ENCODE data around the gene RPS27L. TPM values are rescaled to one million over a fixed set of nuclear protein-coding genes. Genes with fewer than 3 reads are reported as not detected.

The RPS27L gene
- total and polyA plus RNA-seq, 2 donors (not counting 1 experiment from before 2014, with no cell fraction given), result 481 to 482 TPM

GRCh38 chr15:63178034-63178433, 20.8 kb upstream of the RPS27L start:
- H3K79me2 ChIP-seq (ENCODE audit: control insufficient read depth, insufficient read depth, low read length), result no peaks in the 10 kb centered on the region
- H3K4me2 ChIP-seq (ENCODE audit: extremely low read depth, insufficient read depth, low read length), result no peak overlapping the region
- peak overlapping the region; percentile 43 for H2AFZ ChIP-seq (ENCODE audit: low read length)
- H3K27ac ChIP-seq (ENCODE audit: insufficient read depth, low read length), result no peak overlapping the region
- no peaks in the 10 kb centered on the region for H3K4me1 ChIP-seq (ENCODE audit: control insufficient read depth, extremely low read depth, insufficient read depth, low read length)
- no peak for DNase-seq (ENCODE audit: low read depth in 2 of 2)
- H3K9me3 ChIP-seq (ENCODE audit: control insufficient read depth, insufficient read depth, low read depth, low read length), result no peaks in the 10 kb centered on the region
- no peak overlapping the region for H3K4me3 ChIP-seq (replicated peaks in 1 of 4; ENCODE audit: control extremely low read depth in 1 of 4, insufficient read depth in 1 of 4, low read depth in 3 of 4, low read length in 4 of 4)
- H4K20me1 ChIP-seq (ENCODE audit: control insufficient read depth, extremely low read depth, insufficient read depth, low read length), result no peaks in the 10 kb centered on the region
- no peak overlapping the region for H3K9ac ChIP-seq (ENCODE audit: insufficient read depth, low read length)
- no peak for TF ChIP-seq EZH2 (IDR thresholded peaks at IDR 0.05; ENCODE audit: low read length, missing control alignments)
- TF ChIP-seq CTCF (conservative IDR thresholded peaks at IDR 0.05 in 1 of 2, IDR thresholded peaks at IDR 0.05 in 1 of 2; ENCODE audit: low read depth in 1 of 2, low read length in 2 of 2), result no peak
- no peaks in the 10 kb centered on the region for H3K27me3 ChIP-seq (ENCODE audit: control insufficient read depth, insufficient read depth, low read length)
- H3K36me3 ChIP-seq (ENCODE audit: control insufficient read depth, insufficient read depth, low read length), result no peaks in the 10 kb centered on the region

- peak in 1 of 2 donors; percentile 71 for DNase-seq (ENCODE audit: low read depth in 2 of 2)
- H3K4me2 ChIP-seq (ENCODE audit: extremely low read depth, insufficient read depth, low read length), result no peak overlapping the region
- no peaks in the 10 kb centered on the region for H3K79me2 ChIP-seq (ENCODE audit: control insufficient read depth, insufficient read depth, low read length)
- TF ChIP-seq EZH2 (IDR thresholded peaks at IDR 0.05; ENCODE audit: low read length, missing control alignments) (no peak), CTCF (conservative IDR thresholded peaks at IDR 0.05 in 1 of 2, IDR thresholded peaks at IDR 0.05 in 1 of 2; ENCODE audit: low read depth in 1 of 2, low read length in 2 of 2) (no peak)
- H3K36me3 ChIP-seq (ENCODE audit: control insufficient read depth, insufficient read depth, low read length), result no peaks in the 10 kb centered on the region
- H3K4me3 ChIP-seq (replicated peaks in 1 of 4; ENCODE audit: control extremely low read depth in 1 of 4, insufficient read depth in 1 of 4, low read depth in 3 of 4, low read length in 4 of 4), result no peak overlapping the region
- no peaks in the 10 kb centered on the region for H3K27me3 ChIP-seq (ENCODE audit: control insufficient read depth, insufficient read depth, low read length)
- no peaks in the 10 kb centered on the region for H3K9me3 ChIP-seq (ENCODE audit: control insufficient read depth, insufficient read depth, low read depth, low read length)
- no peak overlapping the region for H2AFZ ChIP-seq (ENCODE audit: low read length)
- no peaks in the 10 kb centered on the region for H4K20me1 ChIP-seq (ENCODE audit: control insufficient read depth, extremely low read depth, insufficient read depth, low read length)
- no peak overlapping the region for H3K27ac ChIP-seq (ENCODE audit: insufficient read depth, low read length)
- no peak overlapping the region for H3K9ac ChIP-seq (ENCODE audit: insufficient read depth, low read length)
- no peaks in the 10 kb centered on the region for H3K4me1 ChIP-seq (ENCODE audit: control insufficient read depth, extremely low read depth, insufficient read depth, low read length)
Observed at GRCh38 chr15:63176302-63176701, 19.0 kb upstream of the RPS27L start.

- DNase-seq (ENCODE audit: low read depth in 2 of 2), result no peak
- no peaks in the 10 kb centered on the region for H3K79me2 ChIP-seq (ENCODE audit: control insufficient read depth, insufficient read depth, low read length)
Observed at GRCh38 chr15:63172851-63173451, 15.7 kb upstream of the RPS27L start.

More at GRCh38 chr15:63172851-63173451, 15.7 kb upstream of the RPS27L start:
- Histone ChIP-seq H3K36me3 (ENCODE audit: control insufficient read depth, insufficient read depth, low read length) (no peaks in the 10 kb centered on the region), H3K27me3 (ENCODE audit: control insufficient read depth, insufficient read depth, low read length) (no peaks in the 10 kb centered on the region), H3K9me3 (ENCODE audit: control insufficient read depth, insufficient read depth, low read depth, low read length) (no peaks in the 10 kb centered on the region), H3K9ac (ENCODE audit: insufficient read depth, low read length) (no peak overlapping the region), H2AFZ (ENCODE audit: low read length) (no peak overlapping the region), H3K4me1 (ENCODE audit: control insufficient read depth, extremely low read depth, insufficient read depth, low read length) (no peaks in the 10 kb centered on the region), H3K27ac (ENCODE audit: insufficient read depth, low read length) (no peak overlapping the region), H3K4me3 (replicated peaks in 1 of 4; ENCODE audit: control extremely low read depth in 1 of 4, insufficient read depth in 1 of 4, low read depth in 3 of 4, low read length in 4 of 4) (no peak overlapping the region), H3K4me2 (ENCODE audit: extremely low read depth, insufficient read depth, low read length) (no peak overlapping the region), H4K20me1 (ENCODE audit: control insufficient read depth, extremely low read depth, insufficient read depth, low read length) (no peaks in the 10 kb centered on the region)
- TF ChIP-seq EZH2 (IDR thresholded peaks at IDR 0.05; ENCODE audit: low read length, missing control alignments) (no peak), CTCF (conservative IDR thresholded peaks at IDR 0.05 in 1 of 2, IDR thresholded peaks at IDR 0.05 in 1 of 2; ENCODE audit: low read depth in 1 of 2, low read length in 2 of 2) (no peak)
